Tibial nerve (tissue), 4 donors: ENCODE data around the gene NOX5. TPM values are rescaled to one million over a fixed set of nuclear protein-coding genes. Genes with fewer than 3 reads are reported as not detected.

Source experiments
- DNase-seq, 2 donors: peaks; one replicate each; pipeline ENCODE4 v3.0.0-alpha.2; 2019; ENCODE audit warnings: low spot score in 2 of 2
- H3K27ac ChIP-seq, 4 donors: fragments of 200-600 bp; sonication (generic) in 3 of 4; one replicate each; pipeline ENCODE4 v1.5.1; 2017 to 2019; ENCODE audit warnings: mild to moderate bottlenecking in 1 of 4
- H3K27me3 ChIP-seq, 2 donors: fragments of 200-600 bp; sonication (generic) in 1 of 2; one replicate each; pipeline versions ENCODE4 v1.5.1 to v1.6.0; 2017 to 2019
- H3K36me3 ChIP-seq, 3 donors: fragments of 200-600 bp; sonication (generic); one replicate each; pipeline ENCODE4 v1.5.1; 2018 to 2019
- H3K4me1 ChIP-seq, 4 donors: fragments of 200-600 bp; sonication (generic) in 3 of 4; one replicate each; pipeline ENCODE4 v1.5.1; 2017 to 2019
- H3K4me3 ChIP-seq, 4 donors: fragments of 200-600 bp; sonication (generic) in 3 of 4; one replicate each; pipeline ENCODE4 v1.5.1; 2017 to 2019; ENCODE audit warnings: mild to moderate bottlenecking in 1 of 4, moderate library complexity in 1 of 4
- H3K9me3 ChIP-seq, 4 donors: fragments of 200-600 bp; sonication (generic) in 3 of 4; one replicate each; pipeline ENCODE4 v1.5.1; 2017 to 2019
- CTCF ChIP-seq, 5 experiments: fragments of 200-600 bp in 3 of 5; fragments of 450-650 bp in 2 of 5; sonication (generic) in 3 of 5; IDR thresholded peaks; one replicate each; pipeline ENCODE4 v1.5.1; 2016 to 2019; ENCODE audit warnings: antibody characterized with exemption in 5 of 5, mild to moderate bottlenecking in 3 of 5, moderate library complexity in 2 of 5
- EP300 ChIP-seq, 2 donors: sonication (generic); formaldehyde crosslinking; IDR thresholded peaks; one replicate each; pipeline ENCODE4 v1.6.1; 2017; ENCODE audit warnings: antibody characterized with exemption in 2 of 2, mild to moderate bottlenecking in 1 of 2
- POLR2A ChIP-seq, 2 donors: fragments of 450-650 bp; IDR thresholded peaks; one replicate each; pipeline ENCODE4 v1.6.1; 2017; ENCODE audit warnings: antibody characterized with exemption in 2 of 2, mild to moderate bottlenecking in 2 of 2, moderate library complexity in 2 of 2
- whole genome bisulfite sequencing, 2 donors: methylation state at CpG; one replicate each; pipeline ENCODE4 v1.1.5; 2018; 5-methylcytosine and 5-hydroxymethylcytosine counted together
- total RNA-seq, 4 donors: library from RNA; depleted of rRNA; stranded (reverse); fragments of >200 nt; gene quantifications; one replicate each; pipeline ENCODE4 v1.1.0, GENCODE V29; 2016

The NOX5 gene
- total RNA-seq, 4 donors from 2014 or later: 0.21 to 2.7 (median 1.1) TPM

GRCh38 chr15:69074843-69075224 is 60.3 kb downstream of the NOX5 start:
- no peaks in the 10 kb centered on the region for H3K36me3 ChIP-seq
- no peaks in the 10 kb centered on the region for H3K27me3 ChIP-seq
- no peak overlapping the region for H3K27ac ChIP-seq
- TF ChIP-seq CTCF (IDR thresholded peaks at IDR 0.05): no peak
- TF ChIP-seq POLR2A (IDR thresholded peaks at IDR 0.05): no peak
- TF ChIP-seq EP300 (IDR thresholded peaks at IDR 0.05): no peak
- H3K4me3 ChIP-seq: peak overlapping the region in 2 of 4 donors; percentile 46 to 64
- H3K9me3 ChIP-seq: no peaks in the 10 kb centered on the region
- WGBS, 2 donors: 44 to 47% methylated on average over 6 of the region's 6 CpGs
- H3K4me1 ChIP-seq: peaks cover 0 to 21% (median 0%) of the 10 kb centered on the region in 4 donors
- DNase-seq: no peak

- TF ChIP-seq CTCF (IDR thresholded peaks at IDR 0.05) (no peak), EP300 (IDR thresholded peaks at IDR 0.05) (no peak), POLR2A (IDR thresholded peaks at IDR 0.05) (no peak)
- 84 to 89% methylated on average over 5 of the region's 5 CpGs for WGBS, 2 donors
- no peaks in the 10 kb centered on the region for H3K9me3 ChIP-seq
- H3K27me3 ChIP-seq: no peaks in the 10 kb centered on the region
- H3K27ac ChIP-seq: no peak overlapping the region
- no peaks in the 10 kb centered on the region for H3K36me3 ChIP-seq
- DNase-seq: no peak
- H3K4me1 ChIP-seq: peaks cover 0 to 27% (median 0%) of the 10 kb centered on the region in 4 donors
- no peak overlapping the region for H3K4me3 ChIP-seq
Observed at GRCh38 chr15:69075440-69075839, 60.9 kb downstream of the NOX5 start.

DNA sequence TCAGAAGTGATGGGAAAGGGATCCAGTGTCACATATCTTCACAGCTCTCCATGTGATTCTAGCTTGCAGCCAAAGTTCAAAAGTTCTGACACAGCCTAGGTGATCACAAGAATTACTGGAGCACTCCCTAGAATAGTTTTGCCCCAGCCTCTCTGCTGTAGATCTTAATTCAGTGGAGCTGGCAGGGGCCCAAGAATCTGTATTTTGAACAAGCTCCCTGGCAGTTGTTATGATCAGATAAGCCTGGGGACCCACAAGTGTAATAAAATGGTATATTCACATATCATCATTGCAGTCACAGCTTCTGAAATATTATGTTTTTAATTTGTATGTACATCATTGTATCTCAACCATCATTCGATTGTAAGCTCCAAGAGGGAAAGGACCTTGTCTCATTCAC is 62.3 kb downstream of the NOX5 start:
- H3K9me3 ChIP-seq: no peaks in the 10 kb centered on the region
- no peak overlapping the region for H3K4me3 ChIP-seq
- DNase-seq: no peak
- H3K36me3 ChIP-seq: no peaks in the 10 kb centered on the region
- H3K4me1 ChIP-seq: peaks cover 0 to 40% (median 1%) of the 10 kb centered on the region in 4 donors
- no peaks in the 10 kb centered on the region for H3K27me3 ChIP-seq
- no peak for TF ChIP-seq POLR2A (IDR thresholded peaks at IDR 0.05)
- no peak for TF ChIP-seq EP300 (IDR thresholded peaks at IDR 0.05)
- no peak for TF ChIP-seq CTCF (IDR thresholded peaks at IDR 0.05)
- no peak overlapping the region for H3K27ac ChIP-seq
- WGBS, 2 donors: 97 to 100% methylated on average over 1 of the region's 1 CpG

DNA sequence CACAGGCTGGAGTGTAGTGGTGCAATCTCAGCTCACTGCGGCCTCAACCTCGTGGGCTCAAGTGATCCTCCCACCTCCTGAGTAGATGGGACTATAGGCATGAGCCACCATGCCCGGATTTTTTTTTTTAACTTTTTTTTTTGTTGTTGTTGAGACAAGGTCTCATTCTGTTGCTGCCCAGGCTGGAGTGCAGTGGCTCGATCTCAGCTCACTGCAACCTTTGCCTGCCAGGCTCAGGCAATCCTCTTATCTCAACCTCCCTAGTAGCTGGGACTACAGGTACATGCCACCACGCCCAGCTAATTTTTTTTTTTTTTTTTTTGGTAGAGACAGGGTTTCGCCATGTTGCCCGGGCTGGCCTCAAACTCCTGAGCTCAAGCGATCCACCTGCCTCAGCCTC is 64.1 kb downstream of the NOX5 start:
- Histone ChIP-seq H3K27ac (no peak overlapping the region), H3K27me3 (no peaks in the 10 kb centered on the region), H3K9me3 (no peaks in the 10 kb centered on the region), H3K36me3 (no peaks in the 10 kb centered on the region), H3K4me1 (peaks cover 0 to 57% (median 9%) of the 10 kb centered on the region in 4 donors), H3K4me3 (no peak overlapping the region)
- WGBS, 2 donors: 86 to 90% methylated on average over 8 of the region's 8 CpGs
- no peak for DNase-seq
- no peak for TF ChIP-seq POLR2A (IDR thresholded peaks at IDR 0.05)
- TF ChIP-seq EP300 (IDR thresholded peaks at IDR 0.05): no peak
- TF ChIP-seq CTCF (IDR thresholded peaks at IDR 0.05): no peak

GRCh38 chr15:69080295-69081248 is 66.1 kb downstream of the NOX5 start:
- Histone ChIP-seq H3K4me3 (no peak overlapping the region), H3K27me3 (no peaks in the 10 kb centered on the region), H3K27ac (peak overlapping the region in 1 of 4 donors; percentile 81), H3K4me1 (peaks cover 0 to 52% (median 9%) of the 10 kb centered on the region in 4 donors), H3K36me3 (no peaks in the 10 kb centered on the region), H3K9me3 (no peaks in the 10 kb centered on the region)
- 52 to 58% methylated on average over 8 of the region's 8 CpGs for WGBS, 2 donors
- no peak for DNase-seq
- TF ChIP-seq POLR2A (IDR thresholded peaks at IDR 0.05) (no peak), EP300 (IDR thresholded peaks at IDR 0.05) (no peak), CTCF (IDR thresholded peaks at IDR 0.05) (no peak)
